Spinal cord (tissue), 10 donors: ENCODE measurements around the gene LAMA1. TPM values are rescaled to one million over a fixed set of nuclear protein-coding genes. Genes with fewer than 3 reads are reported as not detected.

Source experiments
- DNase-seq, 6 donors: peaks; one replicate each; pipeline versions ENCODE4 v3.0.0 to v3.0.0-alpha.2; 2013 to 2015; ENCODE audit warnings: low spot score in 6 of 6, low read depth in 4 of 6
- H3K27ac ChIP-seq: one replicate; pipeline ENCODE4 v1.5.1; 2013; ENCODE audit warnings: low read depth, low read length, control low read depth
- H3K27me3 ChIP-seq: one replicate; pipeline ENCODE4 v1.6.1; 2013; ENCODE audit warnings: low read length; ENCODE audit not compliant: control insufficient read depth, insufficient read depth
- H3K36me3 ChIP-seq: one replicate; pipeline ENCODE4 v1.6.1; 2013; ENCODE audit warnings: low read length; ENCODE audit not compliant: control insufficient read depth, insufficient read depth
- H3K4me1 ChIP-seq: one replicate; pipeline ENCODE4 v1.6.1; 2013; ENCODE audit warnings: low read length; ENCODE audit not compliant: control insufficient read depth, insufficient read depth
- H3K4me3 ChIP-seq: one replicate; pipeline ENCODE4 v1.5.1; 2013; ENCODE audit warnings: low read depth, low read length, control low read depth
- H3K9me3 ChIP-seq: one replicate; pipeline ENCODE4 v1.6.1; 2013; ENCODE audit warnings: low read length; ENCODE audit not compliant: control insufficient read depth, insufficient read depth
- WGBS: methylation state at CpG from one replicate; pipeline ENCODE4 v1.1.5; 2013; ENCODE audit warnings: missing lambda C conversion rate; ENCODE audit not compliant: insufficient coverage; 5-methylcytosine and 5-hydroxymethylcytosine counted together
- polyA plus RNA-seq, 2 donors: library from polyadenylated mRNA; unstranded; fragments of 120-200 nt; gene quantifications; one replicate each; pipeline ENCODE4 v1.2.1, GENCODE V29; 2013; ENCODE audit not compliant: insufficient read length in 2 of 2
- total RNA-seq, 2 donors: library from RNA; depleted of rRNA in 1 of 2; stranded (reverse); fragments of 120-200 nt in 1 of 2; fragments of >200 nt in 1 of 2; gene quantifications; one replicate each; pipeline versions ENCODE4 v1.2.3 to v1.2.4, GENCODE V29; 2013 to 2014
- donor health status: healthy.

The LAMA1 gene
- total and polyA plus RNA-seq, 4 donors: 31.6 to 55.6 (median 46.7) TPM

- Histone ChIP-seq H3K9me3 (no peaks in the 10 kb centered on the region), H3K27me3 (no peaks in the 10 kb centered on the region), H3K4me1 (no peaks in the 10 kb centered on the region), H3K36me3 (peaks cover 62% of the 10 kb centered on the region), H3K27ac (no peak overlapping the region), H3K4me3 (no peak overlapping the region)
- WGBS: 74% methylated on average over 17 of the region's 17 CpGs
- no peak for DNase-seq
Observed at GRCh38 chr18:6951336-6952090, 166.1 kb downstream of the LAMA1 start.

DNA sequence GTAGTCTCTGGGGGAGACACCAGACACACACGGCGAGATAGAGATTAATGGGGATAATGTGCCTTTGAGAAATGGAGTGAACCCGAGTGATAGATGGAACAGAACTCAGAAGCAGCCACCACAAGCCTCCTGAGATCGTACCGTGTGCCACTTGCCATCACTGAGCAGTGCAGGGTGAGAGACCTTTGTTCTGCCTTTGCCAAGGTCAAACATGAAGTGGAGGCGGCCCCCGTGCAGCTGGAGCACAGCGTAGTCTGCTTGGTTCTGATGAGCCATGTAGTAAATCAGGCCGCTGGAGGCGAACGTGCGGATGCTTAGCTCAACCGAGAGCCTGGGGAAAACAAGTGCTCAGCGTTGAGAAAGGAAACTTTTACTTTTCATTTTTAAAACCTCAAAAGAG is 167.0 kb downstream of the LAMA1 start:
- Histone ChIP-seq H3K4me3 (no peak overlapping the region), H3K4me1 (no peaks in the 10 kb centered on the region), H3K36me3 (peaks cover 57% of the 10 kb centered on the region), H3K27me3 (no peaks in the 10 kb centered on the region), H3K27ac (no peak overlapping the region), H3K9me3 (no peaks in the 10 kb centered on the region)
- WGBS: 59% methylated on average over 7 of the region's 14 CpGs
- DNase-seq: peak in 1 of 6 donors; percentile 43

GRCh38 chr18:6949800-6950586 is 167.6 kb downstream of the LAMA1 start:
- no peaks in the 10 kb centered on the region for H3K4me1 ChIP-seq
- H3K4me3 ChIP-seq: no peak overlapping the region
- DNase-seq: no peak
- H3K27ac ChIP-seq: no peak overlapping the region
- no peaks in the 10 kb centered on the region for H3K27me3 ChIP-seq
- H3K36me3 ChIP-seq: peaks cover 54% of the 10 kb centered on the region
- 70% methylated on average over 10 of the region's 11 CpGs for WGBS
- no peaks in the 10 kb centered on the region for H3K9me3 ChIP-seq

GRCh38 chr18:6948281-6949055 is 169.1 kb downstream of the LAMA1 start:
- peaks cover 49% of the 10 kb centered on the region for H3K36me3 ChIP-seq
- H3K4me1 ChIP-seq: no peaks in the 10 kb centered on the region

GRCh38 chr18:6947338-6948030 is 170.1 kb downstream of the LAMA1 start:
- 96% methylated on average over 8 of the region's 10 CpGs for WGBS
- Histone ChIP-seq H3K4me3 (no peak overlapping the region), H3K27me3 (no peaks in the 10 kb centered on the region), H3K27ac (no peak overlapping the region), H3K4me1 (no peaks in the 10 kb centered on the region), H3K9me3 (no peaks in the 10 kb centered on the region), H3K36me3 (peaks cover 42% of the 10 kb centered on the region)
- no peak for DNase-seq

More at GRCh38 chr18:6948281-6949055, 169.1 kb downstream of the LAMA1 start:
- Histone ChIP-seq H3K27ac (no peak overlapping the region), H3K4me3 (no peak overlapping the region), H3K9me3 (no peaks in the 10 kb centered on the region), H3K27me3 (no peaks in the 10 kb centered on the region)
- 95% methylated on average over 12 of the region's 16 CpGs for WGBS
- no peak for DNase-seq

- H3K9me3 ChIP-seq: no peaks in the 10 kb centered on the region
- peaks cover 23% of the 10 kb centered on the region for H3K36me3 ChIP-seq
- no peak overlapping the region for H3K4me3 ChIP-seq
- no peak overlapping the region for H3K27ac ChIP-seq
- no peak for DNase-seq
- no peaks in the 10 kb centered on the region for H3K4me1 ChIP-seq
- 84% methylated on average over 5 of the region's 6 CpGs for WGBS
- peaks cover 4% of the 10 kb centered on the region for H3K27me3 ChIP-seq
Observed at GRCh38 chr18:6943143-6943542, 174.5 kb downstream of the LAMA1 start.

GRCh38 chr18:6942742-6943141 is 174.9 kb downstream of the LAMA1 start:
- H3K4me3 ChIP-seq: no peak overlapping the region
- WGBS: no CpG with 5 or more reads among the region's 3 CpGs
- no peaks in the 10 kb centered on the region for H3K9me3 ChIP-seq
- H3K36me3 ChIP-seq: peaks cover 21% of the 10 kb centered on the region
- H3K27ac ChIP-seq: no peak overlapping the region
- H3K4me1 ChIP-seq: no peaks in the 10 kb centered on the region
- H3K27me3 ChIP-seq: peaks cover 4% of the 10 kb centered on the region
- no peak for DNase-seq

DNA sequence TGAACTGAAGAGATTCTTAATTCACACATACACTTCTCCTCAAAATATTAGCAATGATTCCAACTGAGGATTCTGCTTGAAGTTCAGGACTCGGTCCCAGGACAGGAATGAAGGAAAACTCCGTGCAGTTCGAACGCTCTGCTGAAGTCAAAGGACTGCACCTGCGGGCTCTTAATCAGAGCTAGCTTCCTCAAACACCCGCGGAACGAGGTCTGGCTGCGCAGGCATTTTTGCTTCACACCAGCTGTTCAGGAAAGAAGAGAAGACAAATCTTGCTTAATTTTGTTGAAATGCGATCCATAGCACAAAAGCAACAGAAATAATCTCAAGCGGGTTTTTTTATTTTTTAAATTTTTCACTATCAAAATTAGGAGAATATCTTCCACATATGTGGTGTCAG is 175.6 kb downstream of the LAMA1 start:
- H3K4me3 ChIP-seq: no peak overlapping the region
- WGBS: 75% methylated on average over 8 of the region's 11 CpGs
- H3K27ac ChIP-seq: no peak overlapping the region
- DNase-seq: peak in 2 of 6 donors; percentile 12 to 49
- H3K4me1 ChIP-seq: no peaks in the 10 kb centered on the region
- no peaks in the 10 kb centered on the region for H3K9me3 ChIP-seq
- H3K27me3 ChIP-seq: peaks cover 4% of the 10 kb centered on the region
- peaks cover 14% of the 10 kb centered on the region for H3K36me3 ChIP-seq

- Histone ChIP-seq H3K9me3 (no peaks in the 10 kb centered on the region), H3K4me3 (no peak overlapping the region), H3K4me1 (no peaks in the 10 kb centered on the region), H3K27ac (no peak overlapping the region), H3K27me3 (peaks cover 4% of the 10 kb centered on the region), H3K36me3 (peaks cover 8% of the 10 kb centered on the region)
- no peak for DNase-seq
- 80% methylated on average over 9 of the region's 9 CpGs for WGBS
Observed at GRCh38 chr18:6940451-6940850, 177.1 kb downstream of the LAMA1 start.
